Erythroblast (primary cell): Measurements from ENCODE around the gene RASA2.

Source experiments
- DNase-seq, 2 experiments: peaks; one replicate each; lab custom pipeline; 2025; lab: John Stamatoyannopoulos, UW
- GATA1 ChIP-seq: IDR thresholded peaks from 2 replicates; pipeline ENCODE4 v1.6.1; 2011; ENCODE audit warnings: low read depth, mild to moderate bottlenecking, control low read depth, low read length, moderate library complexity
- POLR2A ChIP-seq: IDR thresholded peaks from 2 replicates; pipeline ENCODE4 v1.6.1; 2011; ENCODE audit warnings: mild to moderate bottlenecking, low read length

Gene RASA2

GRCh38 chr3:141544697-141545096 is 57.9 kb downstream of the RASA2 start:
- no peak for TF ChIP-seq POLR2A
- no peak for TF ChIP-seq GATA1
- DNase-seq: peak in 1 of 2 experiments; percentile 2

GRCh38 chr3:141546081-141546480 is 59.3 kb downstream of the RASA2 start:
- TF ChIP-seq GATA1 (no peak), POLR2A (no peak)
- no peak for DNase-seq

- DNase-seq: no peak
- TF ChIP-seq GATA1 (no peak), POLR2A (no peak)
These were observed 59.8 kb downstream of the RASA2 start for GRCh38 chr3:141546586-141546985.

GRCh38 chr3:141547791-141548190 is 61.0 kb downstream of the RASA2 start:
- no peak for DNase-seq
- no peak for TF ChIP-seq POLR2A
- no peak for TF ChIP-seq GATA1

GRCh38 chr3:141550926-141551665 is 64.3 kb downstream of the RASA2 start:
- TF ChIP-seq POLR2A: no peak
- no peak for TF ChIP-seq GATA1
- DNase-seq: no peak

- no peak for TF ChIP-seq GATA1
- no peak for DNase-seq
These were observed 65.7 kb downstream of the RASA2 start for GRCh38 chr3:141552440-141552991.

GRCh38 chr3:141553055-141553454 is 66.2 kb downstream of the RASA2 start:
- TF ChIP-seq GATA1 (no peak), POLR2A (no peak)
- DNase-seq: no peak

GRCh38 chr3:141556034-141556433 is 69.2 kb downstream of the RASA2 start:
- TF ChIP-seq GATA1: no peak
- TF ChIP-seq POLR2A: no peak
- DNase-seq: no peak

GRCh38 chr3:141557961-141558706 is 71.3 kb downstream of the RASA2 start:
- DNase-seq: peak in 1 of 2 experiments; percentile 7
- TF ChIP-seq POLR2A (no peak), GATA1 (no peak)

GRCh38 chr3:141561426-141562034 is 74.7 kb downstream of the RASA2 start:
- DNase-seq: peak; percentile 77 to 87
- TF ChIP-seq POLR2A: no peak
- no peak for TF ChIP-seq GATA1

GRCh38 chr3:141564241-141564640 is 77.4 kb downstream of the RASA2 start:
- no peak for DNase-seq
- TF ChIP-seq GATA1 (no peak), POLR2A (no peak)

- TF ChIP-seq POLR2A (no peak), GATA1 (no peak)
These were observed 83.2 kb downstream of the RASA2 start for GRCh38 chr3:141570068-141570467.

GRCh38 chr3:141575879-141576743 is 89.3 kb downstream of the RASA2 start:
- peak; percentile 40 to 46 for DNase-seq
- TF ChIP-seq POLR2A (no peak), GATA1 (no peak)

More at GRCh38 chr3:141570068-141570467, 83.2 kb downstream of the RASA2 start:
- DNase-seq: no peak
